ENCODE measurements around the gene MYH11.

- TF ChIP-seq CTCF (IDR thresholded peaks at IDR 0.05; ENCODE audit: low read depth, low read length) (no peak), POLR2A (IDR thresholded peaks at IDR 0.05; ENCODE audit: extremely low read depth, insufficient read length) (no peak), MAX (IDR thresholded peaks at IDR 0.05; ENCODE audit: low read depth, low read length) (no peak)
These were observed 2.3 kb upstream of the MYH11 start for GRCh38 chr16:15858921-15859668.
